Neural cell (in vitro differentiated cells): ENCODE data around the gene CCDC15. TPM values are rescaled to one million over a fixed set of nuclear protein-coding genes. Genes with fewer than 3 reads are reported as not detected.

Experiments
- H2AFZ ChIP-seq: fragments of 200-600, 300-800 bp; sonication (generic), shearing (Covaris generic); 2 replicates; pipeline ENCODE4 v1.6.0; 2014; ENCODE audit warnings: low read depth, mild to moderate bottlenecking, antibody characterized with exemption, low read length, moderate library complexity
- H3F3A ChIP-seq: fragments of 200-600 bp; shearing (Covaris generic); 2 replicates; pipeline ENCODE4 v1.6.1; 2016; ENCODE audit warnings: mild to moderate bottlenecking, moderate library complexity, mixed read lengths, antibody characterized with exemption, low read length; ENCODE audit not compliant: insufficient read depth, poor library complexity, severe bottlenecking
- H3K27ac ChIP-seq: fragments of 200-600, 300-800 bp; sonication (generic), shearing (Covaris generic); 2 replicates; pipeline ENCODE4 v1.5.1; 2014; ENCODE audit warnings: mild to moderate bottlenecking, low read length, moderate library complexity
- H3K27me3 ChIP-seq: fragments of 300-800, 200-600 bp; sonication (generic), shearing (Covaris generic); 2 replicates; pipeline ENCODE4 v1.6.0; 2014; ENCODE audit warnings: mild to moderate bottlenecking, low read depth, low read length, moderate library complexity; ENCODE audit not compliant: insufficient read depth
- H3K36me3 ChIP-seq: fragments of 300-800, 200-600 bp; sonication (generic), shearing (Covaris generic); 2 replicates; pipeline ENCODE4 v1.5.1; 2014; ENCODE audit warnings: mild to moderate bottlenecking, antibody characterized with exemption, low read length, moderate library complexity; ENCODE audit not compliant: insufficient read depth
- H3K4me2 ChIP-seq: fragments of 300-800, 200-600 bp; sonication (generic), shearing (Covaris generic); 2 replicates; pipeline ENCODE4 v1.6.0; 2014; ENCODE audit warnings: mild to moderate bottlenecking, low read length
- H3K4me3 ChIP-seq: fragments of 300-800, 200-600 bp; sonication (generic), shearing (Covaris generic); 2 replicates; pipeline ENCODE4 v1.5.1; 2014; ENCODE audit warnings: mild to moderate bottlenecking, low read length, moderate library complexity
- H3K79me2 ChIP-seq: fragments of 200-600 bp; shearing (Covaris generic); replicated peaks from 2 replicates; pipeline ENCODE4 v1.6.0; 2014; ENCODE audit warnings: mild to moderate bottlenecking, low read length, moderate library complexity; ENCODE audit not compliant: insufficient read depth
- H3K9ac ChIP-seq: fragments of 300-800, 200-600 bp; sonication (generic), shearing (Covaris generic); 2 replicates; pipeline ENCODE4 v1.6.1; 2016; ENCODE audit warnings: mild to moderate bottlenecking, low read length, mixed read lengths
- H3K9me2 ChIP-seq: fragments of 200-600 bp; shearing (Covaris generic); 2 replicates; pipeline ENCODE4 v1.6.1; 2016; ENCODE audit warnings: mild to moderate bottlenecking, low read length, mixed read lengths; ENCODE audit not compliant: insufficient read depth
- H3K9me3 ChIP-seq: fragments of 200-600, 300-800 bp; sonication (generic), shearing (Covaris generic); 2 replicates; pipeline ENCODE4 v1.6.1; 2016; ENCODE audit warnings: mild to moderate bottlenecking, mixed run types, low read length, moderate library complexity, mixed read lengths
- H4K20me1 ChIP-seq: fragments of 200-600 bp; shearing (Covaris generic); 2 replicates; pipeline ENCODE4 v1.6.1; 2016; ENCODE audit warnings: mild to moderate bottlenecking, mixed run types; ENCODE audit not compliant: insufficient read depth
- EP300 ChIP-seq: fragments of 450-650 bp; conservative IDR thresholded peaks from 2 replicates; pipeline ENCODE4 v1.6.1; 2014; ENCODE audit warnings: antibody characterized with exemption, mild to moderate bottlenecking, moderate library complexity; ENCODE audit not compliant: poor library complexity, severe bottlenecking
- EZH2 ChIP-seq: fragments of 200-600, 300-800 bp; shearing (Covaris generic), sonication (generic); IDR thresholded peaks from 2 replicates; pipeline ENCODE4 v1.6.1; 2014; ENCODE audit warnings: antibody characterized with exemption, low read length, borderline replicate concordance, mild to moderate bottlenecking; ENCODE audit not compliant: insufficient read depth, poor library complexity, severe bottlenecking
- MXI1 ChIP-seq: fragments of 450-650 bp; conservative IDR thresholded peaks from 2 replicates; pipeline ENCODE4 v1.6.1; 2014; ENCODE audit warnings: antibody characterized with exemption, mild to moderate bottlenecking; ENCODE audit not compliant: poor library complexity, severe bottlenecking
- POLR2AphosphoS5 ChIP-seq: IDR thresholded peaks from 2 replicates; pipeline ENCODE4 v1.6.1; 2012
- RAD21 ChIP-seq: fragments of 450-650 bp; conservative IDR thresholded peaks from 2 replicates; pipeline ENCODE4 v1.6.1; 2014; ENCODE audit warnings: antibody characterized with exemption, mild to moderate bottlenecking, moderate library complexity
- REST ChIP-seq: IDR thresholded peaks from 2 replicates; pipeline ENCODE4 v1.6.1; 2012; ENCODE audit warnings: borderline replicate concordance
- SMC3 ChIP-seq: fragments of 450-650 bp; conservative IDR thresholded peaks from 2 replicates; pipeline ENCODE4 v1.6.1; 2014; ENCODE audit warnings: antibody characterized with exemption, mild to moderate bottlenecking, moderate library complexity; ENCODE audit not compliant: poor library complexity
- TAF1 ChIP-seq: IDR thresholded peaks from 2 replicates; pipeline ENCODE4 v1.6.1; 2012; ENCODE audit warnings: low read depth
- polyA plus RNA-seq: library from polyadenylated mRNA; depleted of rRNA; stranded (reverse); fragments of >200 nt; gene quantifications from 2 replicates; pipeline ENCODE4 v1.2.3, GENCODE V29; 2014
- TF ChIP-seq, protein P1 (sequence below): fragments of 450-650 bp; IDR thresholded peaks from 2 replicates; pipeline ENCODE4 v1.5.1; 2014; ENCODE audit warnings: antibody characterized with exemption, mild to moderate bottlenecking, moderate library complexity; ENCODE audit not compliant: poor library complexity, severe bottlenecking

The CCDC15 gene
- polyA plus RNA-seq, 1 donor from 2014 or later: 2.5 TPM

GRCh38 chr11:125075900-125076317, 121.9 kb downstream of the CCDC15 start:
- Histone ChIP-seq H3K9ac (no peak overlapping the region), H3K27me3 (no peaks in the 10 kb centered on the region), H3K79me2 (no peaks in the 10 kb centered on the region), H3K9me3 (no peaks in the 10 kb centered on the region), H3K4me3 (no peak overlapping the region), H3K27ac (no peak overlapping the region), H4K20me1 (no peaks in the 10 kb centered on the region), H3K9me2 (no peaks in the 10 kb centered on the region), H2AFZ (no peak overlapping the region), H3K4me2 (no peak overlapping the region), H3K36me3 (no peaks in the 10 kb centered on the region), H3F3A (no peaks in the 10 kb centered on the region)
- TF ChIP-seq EZH2 (no peak), SMC3 (no peak), TAF1 (no peak), EP300 (no peak), POLR2AphosphoS5 (no peak)

GRCh38 chr11:125076378-125076945, 122.5 kb downstream of the CCDC15 start:
- no peaks in the 10 kb centered on the region for H3K36me3 ChIP-seq
- H3K9ac ChIP-seq: no peak overlapping the region
- no peak overlapping the region for H3K4me3 ChIP-seq
- no peaks in the 10 kb centered on the region for H3K79me2 ChIP-seq
- H4K20me1 ChIP-seq: no peaks in the 10 kb centered on the region
- H3K27me3 ChIP-seq: no peaks in the 10 kb centered on the region
- H2AFZ ChIP-seq: no peak overlapping the region
- H3K9me3 ChIP-seq: no peaks in the 10 kb centered on the region
- TF ChIP-seq MXI1 (no peak), EP300 (no peak), REST (no peak), EZH2 (no peak), SMC3 (no peak), RAD21 (no peak), TAF1 (no peak), POLR2AphosphoS5 (no peak)
- TF ChIP-seq, protein P1, sequence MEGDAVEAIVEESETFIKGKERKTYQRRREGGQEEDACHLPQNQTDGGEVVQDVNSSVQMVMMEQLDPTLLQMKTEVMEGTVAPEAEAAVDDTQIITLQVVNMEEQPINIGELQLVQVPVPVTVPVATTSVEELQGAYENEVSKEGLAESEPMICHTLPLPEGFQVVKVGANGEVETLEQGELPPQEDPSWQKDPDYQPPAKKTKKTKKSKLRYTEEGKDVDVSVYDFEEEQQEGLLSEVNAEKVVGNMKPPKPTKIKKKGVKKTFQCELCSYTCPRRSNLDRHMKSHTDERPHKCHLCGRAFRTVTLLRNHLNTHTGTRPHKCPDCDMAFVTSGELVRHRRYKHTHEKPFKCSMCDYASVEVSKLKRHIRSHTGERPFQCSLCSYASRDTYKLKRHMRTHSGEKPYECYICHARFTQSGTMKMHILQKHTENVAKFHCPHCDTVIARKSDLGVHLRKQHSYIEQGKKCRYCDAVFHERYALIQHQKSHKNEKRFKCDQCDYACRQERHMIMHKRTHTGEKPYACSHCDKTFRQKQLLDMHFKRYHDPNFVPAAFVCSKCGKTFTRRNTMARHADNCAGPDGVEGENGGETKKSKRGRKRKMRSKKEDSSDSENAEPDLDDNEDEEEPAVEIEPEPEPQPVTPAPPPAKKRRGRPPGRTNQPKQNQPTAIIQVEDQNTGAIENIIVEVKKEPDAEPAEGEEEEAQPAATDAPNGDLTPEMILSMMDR: no peak
- H3F3A ChIP-seq: no peaks in the 10 kb centered on the region
- no peak overlapping the region for H3K4me2 ChIP-seq
- no peaks in the 10 kb centered on the region for H3K9me2 ChIP-seq
- H3K27ac ChIP-seq: no peak overlapping the region
